Liver (tissue), 3 donors: ENCODE results near the gene SPATC1L.

ENCODE experiments used
- CTCF ChIP-seq: fragments of 150-350 bp; IDR thresholded peaks from 2 replicates; pipeline ENCODE4 v1.5.1; 2017; ENCODE audit warnings: improper control_type of control experiment, low read depth, low read length; ENCODE audit not compliant: missing input control
- FOXA1 ChIP-seq: IDR thresholded peaks from 2 replicates; pipeline ENCODE4 v1.6.1; 2016; ENCODE audit warnings: antibody characterized with exemption
- JUND ChIP-seq, 2 donors: IDR thresholded peaks; 2 replicates each; pipeline ENCODE4 v1.6.1; 2016; ENCODE audit warnings: antibody characterized with exemption in 2 of 2
- SP1 ChIP-seq: IDR thresholded peaks from 2 replicates; pipeline ENCODE4 v1.6.1; 2018; ENCODE audit warnings: antibody characterized with exemption, mild to moderate bottlenecking
- donor health status: healthy.
- donor health status: healthy.

GRCh38 chr21:46214478-46215340, 30.4 kb upstream of the SPATC1L start:
- no peak for TF ChIP-seq FOXA1
- no peak for TF ChIP-seq SP1
- no peak for TF ChIP-seq CTCF
- TF ChIP-seq JUND (IDR thresholded peaks at IDR 0.05), result no peak
